Stimulated activated CD4-positive, alpha-beta T cell treated with anti-CD3 and anti-CD28 coated beads, Interleukin-15, amount 100 ng/mL, for 1 hour (primary cell): ENCODE data around the gene NLRC5.
"Not testable (repeated sequence)": the region's sequence is repeated elsewhere in the genome, so short reads cannot be mapped to it uniquely, and the experiment has no call there.

ENCODE experiments used
- DNase-seq, 2 donors: peaks; one replicate each; pipeline ENCODE4 v3.0.0-alpha.2; 2020; ENCODE audit warnings: low read depth in 1 of 2, low spot score in 1 of 2

The NLRC5 gene

GRCh38 chr16:57042157-57043111 is 53.1 kb downstream of the NLRC5 start:
- peak; percentile 56 to 67 for DNase-seq

GRCh38 chr16:57043248-57043647 is 53.9 kb downstream of the NLRC5 start:
- no peak for DNase-seq

GRCh38 chr16:57044931-57045693 is 55.8 kb downstream of the NLRC5 start:
- no peak for DNase-seq

- no peak for DNase-seq
Measured at GRCh38 chr16:57045694-57046381, 56.5 kb downstream of the NLRC5 start.

- DNase-seq = no peak
Measured at GRCh38 chr16:57048095-57048494, 58.7 kb downstream of the NLRC5 start.

GRCh38 chr16:57049678-57050077 is 60.3 kb downstream of the NLRC5 start:
- no peak for DNase-seq

GRCh38 chr16:57051696-57052228 is 62.4 kb downstream of the NLRC5 start:
- DNase-seq = no peak

- DNase-seq = no peak
Measured at GRCh38 chr16:57053206-57053605, 63.8 kb downstream of the NLRC5 start.

- DNase-seq = no peak
Measured at GRCh38 chr16:57054338-57054737, 65.0 kb downstream of the NLRC5 start.

- DNase-seq = no peak
Measured at GRCh38 chr16:57054771-57055170, 65.4 kb downstream of the NLRC5 start.

- DNase-seq = no peak
Measured at GRCh38 chr16:57055671-57056070, 66.3 kb downstream of the NLRC5 start.

GRCh38 chr16:57058291-57058861 is 69.0 kb downstream of the NLRC5 start:
- DNase-seq = no peak

- no peak for DNase-seq
Measured at GRCh38 chr16:57060323-57061083, 71.1 kb downstream of the NLRC5 start.

GRCh38 chr16:57061084-57061905 is 71.9 kb downstream of the NLRC5 start:
- no peak for DNase-seq

GRCh38 chr16:57062329-57062728 is 73.0 kb downstream of the NLRC5 start:
- DNase-seq = no peak

- DNase-seq = not testable (repeated sequence)
Measured at GRCh38 chr16:57063189-57063588, 73.8 kb downstream of the NLRC5 start.

GRCh38 chr16:57064995-57065394 is 75.6 kb downstream of the NLRC5 start:
- no peak for DNase-seq

- no peak for DNase-seq
Measured at GRCh38 chr16:57066625-57067024, 77.3 kb downstream of the NLRC5 start.

- DNase-seq = no peak
Measured at GRCh38 chr16:57067347-57067746, 78.0 kb downstream of the NLRC5 start.
